SK-N-MC (cell line): ENCODE measurements around the gene CDK5R1.

Experiments used
- EZH2 ChIP-seq: fragments of 200-600 bp; sonication (generic); IDR thresholded peaks from one replicate; pipeline ENCODE4 v1.6.1; 2017; ENCODE audit warnings: antibody characterized with exemption
- FOXP2 ChIP-seq: optimal IDR thresholded peaks from 2 replicates; pipeline ENCODE3; 2011; ENCODE audit warnings: mild to moderate bottlenecking, moderate library complexity; ENCODE audit not compliant: insufficient read depth; ENCODE audit errors: extremely low read length, control extremely low read depth
- POLR2AphosphoS5 ChIP-seq: IDR thresholded peaks from 2 replicates; pipeline ENCODE4 v1.6.1; 2012; ENCODE audit warnings: mild to moderate bottlenecking, low read depth, low read length, borderline replicate concordance

- TF ChIP-seq POLR2AphosphoS5: no peak
- TF ChIP-seq EZH2: no peak
- no peak for TF ChIP-seq FOXP2
Observed at GRCh38 chr17:32533296-32533695, 46.5 kb downstream of the CDK5R1 start.
